K562 (cell line): Measurements from ENCODE around the gene SIGLEC9. TPM values are rescaled to one million over a fixed set of nuclear protein-coding genes. Genes with fewer than 3 reads are reported as not detected.

Source experiments
- ATAC-seq: fragments of 200-7000 bp; cut with Tn5 transposase; 3 replicates; pipeline ENCODE4 v1.9.1; 2020; ENCODE audit warnings: moderate library complexity
- BruUV-seq: library from RNA; stranded (reverse); fragments of 400-500 nt; replicated peaks from 2 replicates; lab custom pipeline; 2021; lab: Mats Ljungman, UMichigan
- CTCF ChIA-PET: fragments of 300-600 bp; formaldehyde crosslinking; extraction: SDS; loops from one replicate; lab custom pipeline; 2021; ENCODE audit warnings: low intra/inter-chr PET ratio; lab: Yijun Ruan, JAX
- POLR2A ChIA-PET: fragments of 300-600, 350-650 bp; sonication (Branson Sonifier 250); formaldehyde crosslinking; extraction: SDS; loops from one replicate; lab custom pipeline; 2021; ENCODE audit warnings: antibody characterized with exemption, inconsistent platforms; lab: Yijun Ruan, JAX
- DNase-seq, 4 experiments: peaks; one replicate each; pipeline versions ENCODE4 v3.0.0 to v3.0.0-alpha.2; 2011 to 2018; ENCODE audit warnings: low spot score in 3 of 4, mixed read lengths in 3 of 4; ENCODE audit errors: extremely low read depth in 1 of 4
- FAIRE-seq: peaks from 2 replicates; lab custom pipeline; 2011; peaks lifted over from hg19 to GRCh38; lab: Jason Lieb, UNC
- H2AFZ ChIP-seq: 2 replicates; pipeline ENCODE4 v1.6.0; 2011; ENCODE audit warnings: low read depth, low read length, control low read depth, inconsistent platforms
- H3K27ac ChIP-seq: fragments of 200-600 bp; 3 replicates; pipeline ENCODE4 v1.8.0; 2011; ENCODE audit warnings: low read depth, mild to moderate bottlenecking, control low read depth, inconsistent platforms, low read length, moderate library complexity, mixed read lengths; ENCODE audit errors: extremely low read depth
- H3K27me3 ChIP-seq, 2 experiments: fragments of 300-600 bp in 1 of 2; 2 replicates in 1 of 2; 3 replicates in 1 of 2; pipeline versions ENCODE4 v1.6.0 to v1.8.0; 2011; ENCODE audit warnings: inconsistent platforms in 2 of 2, low read length in 2 of 2, mild to moderate bottlenecking in 1 of 2, mixed read lengths in 1 of 2, moderate library complexity in 1 of 2; ENCODE audit not compliant: control insufficient read depth in 2 of 2, insufficient read depth in 2 of 2
- H3K36me3 ChIP-seq: fragments of 300-600 bp; 3 replicates; pipeline ENCODE4 v1.8.0; 2011; ENCODE audit warnings: mild to moderate bottlenecking, low read length, inconsistent platforms; ENCODE audit not compliant: control insufficient read depth, insufficient read depth
- H3K4me1 ChIP-seq, 2 experiments: fragments of 200-600 bp in 1 of 2; replicated peaks in 1 of 2; 2 replicates in 1 of 2; 3 replicates in 1 of 2; pipeline versions ENCODE4 v1.5.1 to v1.8.0; 2011; ENCODE audit warnings: inconsistent platforms in 2 of 2, low read length in 2 of 2, mild to moderate bottlenecking in 1 of 2, mixed read lengths in 1 of 2, moderate library complexity in 1 of 2; ENCODE audit not compliant: control insufficient read depth in 2 of 2, insufficient read depth in 2 of 2
- H3K4me2 ChIP-seq: 2 replicates; pipeline ENCODE4 v1.6.1; 2011; ENCODE audit warnings: low read length, control low read depth, inconsistent platforms, mixed read lengths; ENCODE audit not compliant: insufficient read depth
- H3K4me3 ChIP-seq: fragments of 200-600 bp; sonication (generic), shearing (Covaris generic); 2 replicates; pipeline ENCODE4 v1.5.1; 2016; ENCODE audit warnings: control low read depth, inconsistent platforms
- H3K79me2 ChIP-seq: fragments of 200-600 bp; 3 replicates; pipeline ENCODE4 v1.8.0; 2011; ENCODE audit warnings: low read length, inconsistent platforms; ENCODE audit not compliant: control insufficient read depth, insufficient read depth
- H3K9ac ChIP-seq, 2 experiments: 2 replicates each; pipeline versions ENCODE4 v1.6.0 to v1.6.1; 2011; ENCODE audit warnings: low read depth in 2 of 2, low read length in 2 of 2, control low read depth in 1 of 2, inconsistent platforms in 1 of 2, mild to moderate bottlenecking in 1 of 2, mixed read lengths in 1 of 2; ENCODE audit not compliant: insufficient read depth in 1 of 2
- H3K9me1 ChIP-seq: one replicate; pipeline ENCODE4 v1.6.0; 2011; ENCODE audit warnings: inconsistent platforms, mild to moderate bottlenecking, low read length, moderate library complexity; ENCODE audit not compliant: control insufficient read depth, insufficient read depth
- H3K9me3 ChIP-seq: replicated peaks from 2 replicates; pipeline ENCODE4 v1.5.1; 2011; ENCODE audit warnings: low read depth, low read length, inconsistent platforms; ENCODE audit not compliant: control insufficient read depth, insufficient read depth
- H4K20me1 ChIP-seq: replicated peaks from 2 replicates; pipeline ENCODE4 v1.6.1; 2011; ENCODE audit warnings: low read length, inconsistent platforms, mixed read lengths; ENCODE audit not compliant: control insufficient read depth, insufficient read depth
- FOXK2 ChIP-seq, 2 experiments: fragments of 450-650 bp; IDR thresholded peaks in 1 of 2; conservative IDR thresholded peaks in 1 of 2; 2 replicates each; pipeline ENCODE4 v1.6.1; 2016; ENCODE audit warnings: low read depth in 2 of 2, mild to moderate bottlenecking in 1 of 2
- MEF2D ChIP-seq: conservative IDR thresholded peaks from 2 replicates; pipeline ENCODE4 v1.6.1; 2016; ENCODE audit warnings: low read depth, missing genetic modification characterization, missing compliant biosample characterization
- NR0B1 ChIP-seq: fragments of 450-650 bp; IDR thresholded peaks from one replicate; pipeline ENCODE4 v1.6.1; 2018; ENCODE audit warnings: mild to moderate bottlenecking, moderate library complexity; ENCODE audit not compliant: partially characterized antibody
- POLR3G ChIP-seq: IDR thresholded peaks from 2 replicates; pipeline ENCODE4 v1.6.1; 2011; ENCODE audit not compliant: insufficient read length, insufficient replicate concordance; ENCODE audit errors: extremely low read depth
- STAT5A ChIP-seq: IDR thresholded peaks from 2 replicates; pipeline ENCODE4 v1.6.1; 2012; ENCODE audit warnings: low read length, inconsistent platforms, borderline replicate concordance
- XRCC4 ChIP-seq: IDR thresholded peaks from one replicate; pipeline ENCODE4 v1.6.1; 2011; ENCODE audit not compliant: insufficient read depth, insufficient read length; ENCODE audit errors: extremely low read depth
- WGBS: fragments of 100-300 bp; shearing (Covaris generic); methylation state at CpG from one replicate; pipeline ENCODE4 v1.1.6; 2016; ENCODE audit warnings: low coverage, mixed read lengths; ENCODE audit not compliant: insufficient coverage; ENCODE audit errors: missing lambda C conversion rate; 5-methylcytosine and 5-hydroxymethylcytosine counted together
- in situ Hi-C: fragments of 300-500 bp; cut with MboI; formaldehyde crosslinking; loops from 4 replicates; pipeline ENCODE4 v1.15.0; 2018; ENCODE audit warnings: inconsistent platforms, mixed read lengths
- intact Hi-C: fragments of 100-400 bp; cut with micrococcal nuclease; formaldehyde crosslinking; loops from 2 replicates; pipeline ENCODE4 v1.14.2; 2022
- polyA plus RNA-seq, 8 experiments: library from polyadenylated mRNA; depleted of rRNA in 4 of 8; stranded (reverse) in 5 of 8; unstranded in 3 of 8; fragments of >200 nt; fragmentation: Nextera tagmentation in 2 of 8; fragmentation: Illumina TruSeq in 1 of 8; extraction: Ambion mirVana in 2 of 8; extraction: Trizol in 1 of 8; gene quantifications; 2 replicates each; pipeline versions ENCODE4 v1.2.1 to v1.2.3, GENCODE V29; 2011 to 2014; ENCODE audit warnings: inconsistent platforms in 1 of 8, missing spikeins in 1 of 8
- total RNA-seq, 7 experiments: library from RNA; depleted of rRNA in 6 of 7; stranded (reverse); fragments of >200 nt in 6 of 7; fragmentation: Illumina TruSeq in 2 of 7; extraction: Trizol in 2 of 7; gene quantifications; 2 replicates each; pipeline versions ENCODE4 v1.2.1 to v1.2.3, GENCODE V29; 2011 to 2021; ENCODE audit warnings: low replicate concordance in 1 of 7

Gene SIGLEC9
- total and polyA plus RNA-seq, 9 of the 15 experiments (the other 6 are each of a cell fraction or from before 2014, with no cell fraction given) = 0.09 to 0.34 (median 0.22) TPM; not detected in 4

GRCh38 chr19:51114087-51114729 is 10.5 kb upstream of the SIGLEC9 start (continued):
- TF ChIP-seq NR0B1 (no peak), STAT5A (no peak), FOXK2 (conservative IDR thresholded peaks at IDR 0.05 in 1 of 2, IDR thresholded peaks at IDR 0.05 in 1 of 2; ENCODE audit: low read depth in 2 of 2) (no peak)

GRCh38 chr19:51116736-51117286 is 7.9 kb upstream of the SIGLEC9 start:
- peaks cover 2% of the 10 kb centered on the region for H3K9me1 ChIP-seq
- ChIA-PET POLR2A (interaction anchor here (0.8 kb wide), 1 partner anchor 150 kb away, joined by 3 read pairs; no protein-coding TSS in a partner anchor), CTCF (no interaction called here)
- in situ Hi-C loops (no loop called here), intact Hi-C loops (no loop called here)
- no peak overlapping the region for H3K4me2 ChIP-seq
- no peak overlapping the region for H3K9ac ChIP-seq
- H3K27me3 ChIP-seq = peaks cover 29 to 73% of the 10 kb centered on the region in 2 experiments
- H4K20me1 ChIP-seq = no peaks in the 10 kb centered on the region
- no peaks in the 10 kb centered on the region for H3K36me3 ChIP-seq
- no peaks in the 10 kb centered on the region for H3K4me1 ChIP-seq
- no peak for DNase-seq
- H3K9me3 ChIP-seq = no peaks in the 10 kb centered on the region
- H2AFZ ChIP-seq = no peak overlapping the region
- no peaks in the 10 kb centered on the region for H3K79me2 ChIP-seq
- no peak for FAIRE-seq
- 3% methylated on average over 6 of the region's 6 CpGs for WGBS
- no peak for TF ChIP-seq XRCC4
- no peak for TF ChIP-seq MEF2D (tag)
- no peak for TF ChIP-seq POLR3G
- TF ChIP-seq, all 486 proteins: peak for 0
- Histone ChIP-seq H3K27ac (no peak overlapping the region), H3K4me3 (no peak overlapping the region)
- ATAC-seq = no peak
- no TSS peak for BruUV-seq
